K562 (cell line): ENCODE measurements around the gene SPTBN4. TPM values are rescaled to one million over a fixed set of nuclear protein-coding genes. Genes with fewer than 3 reads are reported as not detected.
A peak's percentile ranks its signal among the peaks of the same experiment; 100 is the strongest.

Source experiments
- ATF4 ChIP-seq: fragments of 450-650 bp; formaldehyde crosslinking; IDR thresholded peaks from 2 replicates; pipeline ENCODE4 v1.4.0; 2022; ENCODE audit warnings: mild to moderate bottlenecking, moderate library complexity
- E2F5 ChIP-seq: sonication (generic); formaldehyde crosslinking; IDR thresholded peaks from 2 replicates; pipeline ENCODE4 v1.8.0; 2022; ENCODE audit warnings: mild to moderate bottlenecking, missing genetic modification reagents
- ELF4 ChIP-seq: fragments of 450-650 bp; formaldehyde crosslinking; IDR thresholded peaks from 2 replicates; pipeline ENCODE4 v1.4.0; 2022; ENCODE audit warnings: missing genetic modification characterization
- KAT7 ChIP-seq: sonication (generic); formaldehyde crosslinking; IDR thresholded peaks from 2 replicates; pipeline ENCODE4 v1.8.0; 2022; ENCODE audit warnings: missing genetic modification reagents, mild to moderate bottlenecking, borderline replicate concordance
- MCM2 ChIP-seq: fragments of 450-650 bp; IDR thresholded peaks from 2 replicates; pipeline ENCODE4 v1.6.1; 2017; ENCODE audit warnings: low read depth, mild to moderate bottlenecking
- MECOM ChIP-seq: fragments of 250-450 bp; sonication (Bioruptor Pico); IDR thresholded peaks from 2 replicates; pipeline ENCODE4 v1.8.0; 2022; ENCODE audit warnings: inconsistent platforms
- NCOR1 ChIP-seq: fragments of 450-650 bp; IDR thresholded peaks from 2 replicates; pipeline ENCODE4 v1.6.1; 2016; ENCODE audit warnings: mild to moderate bottlenecking, moderate library complexity
- NFE2 ChIP-seq: IDR thresholded peaks from 2 replicates; pipeline ENCODE4 v1.6.1; 2014; ENCODE audit warnings: antibody characterized with exemption, low read depth
- NR0B1 ChIP-seq: fragments of 450-650 bp; IDR thresholded peaks from one replicate; pipeline ENCODE4 v1.6.1; 2018; ENCODE audit warnings: mild to moderate bottlenecking, moderate library complexity; ENCODE audit not compliant: partially characterized antibody
- PTRF ChIP-seq: fragments of 450-650 bp; IDR thresholded peaks from 2 replicates; pipeline ENCODE4 v1.6.1; 2016; ENCODE audit warnings: mild to moderate bottlenecking, missing genetic modification characterization, missing compliant biosample characterization
- RBM25 ChIP-seq: fragments of 200-400 bp; formaldehyde crosslinking; IDR thresholded peaks from 2 replicates; pipeline ENCODE4 v1.6.1; 2018; ENCODE audit warnings: low read length, low read depth, moderate library complexity; ENCODE audit not compliant: severe bottlenecking
- SREBF1 ChIP-seq: fragments of 150-350 bp; IDR thresholded peaks from 2 replicates; pipeline ENCODE4 v1.6.1; 2014; ENCODE audit warnings: antibody characterized with exemption, low read depth, low read length, borderline replicate concordance
- TBL1XR1 ChIP-seq, 2 experiments: IDR thresholded peaks; 2 replicates each; pipeline ENCODE4 v1.6.1; 2012; ENCODE audit warnings: improper control_type of control experiment in 2 of 2, low read length in 2 of 2, mild to moderate bottlenecking in 1 of 2
- THAP12 ChIP-seq: fragments of 250-450 bp; sonication (Bioruptor Pico); IDR thresholded peaks from 2 replicates; pipeline ENCODE4 v1.9.0; 2021; ENCODE audit warnings: mild to moderate bottlenecking, inconsistent platforms
- ZNF3 ChIP-seq: fragments of 250-450 bp; sonication (Bioruptor Pico); IDR thresholded peaks from 2 replicates; pipeline ENCODE4 v1.5.0; 2021; ENCODE audit warnings: mild to moderate bottlenecking, moderate library complexity
- ZNF592 ChIP-seq: fragments of 450-650 bp; IDR thresholded peaks from 2 replicates; pipeline ENCODE4 v1.6.1; 2017; ENCODE audit warnings: antibody characterized with exemption, mild to moderate bottlenecking
- polyA plus RNA-seq, 8 experiments: library from polyadenylated mRNA; depleted of rRNA in 4 of 8; stranded (reverse) in 5 of 8; unstranded in 3 of 8; fragments of >200 nt; fragmentation: Nextera tagmentation in 2 of 8; fragmentation: Illumina TruSeq in 1 of 8; extraction: Ambion mirVana in 2 of 8; extraction: Trizol in 1 of 8; gene quantifications; 2 replicates each; pipeline versions ENCODE4 v1.2.1 to v1.2.3, GENCODE V29; 2011 to 2014; ENCODE audit warnings: inconsistent platforms in 1 of 8, missing spikeins in 1 of 8
- total RNA-seq, 7 experiments: library from RNA; depleted of rRNA in 6 of 7; stranded (reverse); fragments of >200 nt in 6 of 7; fragmentation: Illumina TruSeq in 2 of 7; extraction: Trizol in 2 of 7; gene quantifications; 2 replicates each; pipeline versions ENCODE4 v1.2.1 to v1.2.3, GENCODE V29; 2011 to 2021; ENCODE audit warnings: low replicate concordance in 1 of 7

Gene SPTBN4
- total and polyA plus RNA-seq, 9 of the 15 experiments (the other 6 are each of a cell fraction or from before 2014, with no cell fraction given): 0.01 to 1.5 (median 0.86) TPM

- TF ChIP-seq TBL1XR1 (IDR thresholded peaks at IDR 0.05; ENCODE audit: low read length in 2 of 2) (no peak), NCOR1 (no peak), E2F5 (CRISPR knock-in tag) (no peak), PTRF (tag) (no peak), MCM2 (no peak), MECOM (CRISPR knock-in tag) (no peak), ATF4 (CRISPR knock-in tag) (no peak), ZNF3 (CRISPR knock-in tag) (no peak), KAT7 (CRISPR knock-in tag) (no peak), THAP12 (CRISPR knock-in tag) (no peak), NR0B1 (no peak), ZNF592 (peak; percentile 95), NFE2 (no peak), ELF4 (no peak), SREBF1 (peak; percentile 64; the same call in 1 of the 2 replicates), RBM25 (no peak)
Measured at GRCh38 chr19:40578442-40578908, 111.7 kb downstream of the SPTBN4 start (continued).
